HG02571 (cell line): Measurements from ENCODE around the gene TRAF3.

ENCODE experiments used
- ATAC-seq: cut with Tn5 transposase; IDR thresholded peaks from one replicate; pipeline ENCODE4 v1.9.1; 2021; ENCODE audit warnings: mild to moderate bottlenecking, moderate library complexity; ENCODE audit not compliant: unreplicated experiment

The TRAF3 gene

GRCh38 chr14:102949062-102949800 is 172.0 kb downstream of the TRAF3 start:
- ATAC-seq, result no peak

- no peak for ATAC-seq
Measured at GRCh38 chr14:102949801-102950451, 172.7 kb downstream of the TRAF3 start.

GRCh38 chr14:102951034-102951433 is 173.8 kb downstream of the TRAF3 start:
- no peak for ATAC-seq

- ATAC-seq, result no peak
Measured at GRCh38 chr14:102951799-102952198, 174.6 kb downstream of the TRAF3 start.

- no peak for ATAC-seq
Measured at GRCh38 chr14:102952276-102952675, 175.0 kb downstream of the TRAF3 start.

GRCh38 chr14:102953100-102953499 is 175.9 kb downstream of the TRAF3 start:
- ATAC-seq, result no peak

GRCh38 chr14:102954081-102954789 is 177.0 kb downstream of the TRAF3 start:
- ATAC-seq, result no peak

GRCh38 chr14:102955636-102956408 is 178.6 kb downstream of the TRAF3 start:
- no peak for ATAC-seq

- ATAC-seq, result no peak
Measured at GRCh38 chr14:102957222-102957621, 180.0 kb downstream of the TRAF3 start.

- no peak for ATAC-seq
Measured at GRCh38 chr14:102958461-102958860, 181.2 kb downstream of the TRAF3 start.
